BLaER1 (cell line): Measurements from ENCODE around the gene TEX10.
"Not testable (repeated sequence)": the region's sequence is repeated elsewhere in the genome, so short reads cannot be mapped to it uniquely, and the experiment has no call there.

Experiments used
- H3K27ac ChIP-seq: shearing (Covaris generic); formaldehyde crosslinking; 2 replicates; pipeline ENCODE4 v1.8.1; 2022
- H3K27me3 ChIP-seq: shearing (Covaris generic); formaldehyde crosslinking; 2 replicates; pipeline ENCODE4 v1.8.1; 2022
- H3K36me3 ChIP-seq: shearing (Covaris generic); formaldehyde crosslinking; 2 replicates; pipeline ENCODE4 v1.8.1; 2022
- H3K4me1 ChIP-seq: shearing (Covaris generic); formaldehyde crosslinking; 2 replicates; pipeline ENCODE4 v1.8.1; 2022
- H3K4me2 ChIP-seq: shearing (Covaris generic); formaldehyde crosslinking; 2 replicates; pipeline ENCODE4 v1.8.1; 2022
- H3K4me3 ChIP-seq: shearing (Covaris generic); formaldehyde crosslinking; 2 replicates; pipeline ENCODE4 v1.8.1; 2022
- H3K9ac ChIP-seq: shearing (Covaris generic); formaldehyde crosslinking; 2 replicates; pipeline ENCODE4 v1.8.1; 2022
- H3K9me3 ChIP-seq: shearing (Covaris generic); formaldehyde crosslinking; 2 replicates; pipeline ENCODE4 v1.8.1; 2022
- H4K20me1 ChIP-seq: shearing (Covaris generic); formaldehyde crosslinking; 2 replicates; pipeline ENCODE4 v1.8.1; 2022
- Cebpa-rat ChIP-seq: shearing (Covaris generic); IDR thresholded peaks from 2 replicates; pipeline ENCODE4 v1.8.1; 2022

The TEX10 gene

GRCh38 chr9:100351508-100351907 is 1.2 kb downstream of the TEX10 start:
- Histone ChIP-seq H3K4me1 (peaks cover 55% of the 10 kb centered on the region), H3K9ac (peak overlapping the region; percentile 99), H3K9me3 (no peaks in the 10 kb centered on the region), H3K27ac (peak overlapping the region; percentile 99), H3K4me3 (peak overlapping the region; percentile 97), H4K20me1 (peaks cover 56% of the 10 kb centered on the region), H3K27me3 (no peaks in the 10 kb centered on the region), H3K4me2 (peak overlapping the region; percentile 80), H3K36me3 (peaks cover 29% of the 10 kb centered on the region)
- TF ChIP-seq Cebpa-rat, result no peak

- 0 out of 2 replicates have a peak overlapping the region, but pooled peaks have one; percentile 5 for H3K9ac ChIP-seq
- H3K4me2 ChIP-seq, result peak overlapping the region; percentile 80
- no peaks in the 10 kb centered on the region for H3K9me3 ChIP-seq
- H3K27ac ChIP-seq, result no peak overlapping the region
- peaks cover 36% of the 10 kb centered on the region for H3K36me3 ChIP-seq
- H3K4me3 ChIP-seq, result peak overlapping the region; percentile 45; the same call in 1 of the 2 replicates
- H3K4me1 ChIP-seq, result peaks cover 47% of the 10 kb centered on the region
- no peaks in the 10 kb centered on the region for H3K27me3 ChIP-seq
- H4K20me1 ChIP-seq, result peaks cover 69% of the 10 kb centered on the region
- no peak for TF ChIP-seq Cebpa-rat
Observed at GRCh38 chr9:100350188-100350587, 2.6 kb downstream of the TEX10 start.

- H3K4me2 ChIP-seq, result no peak overlapping the region
- peaks cover 99% of the 10 kb centered on the region for H4K20me1 ChIP-seq
Observed at GRCh38 chr9:100346836-100347235, 5.9 kb downstream of the TEX10 start.

GRCh38 chr9:100341889-100342288 is 10.9 kb downstream of the TEX10 start:
- H3K27ac ChIP-seq, result no peak overlapping the region

More at GRCh38 chr9:100346836-100347235, 5.9 kb downstream of the TEX10 start:
- TF ChIP-seq Cebpa-rat, result no peak
- no peak overlapping the region for H3K27ac ChIP-seq
- no peak overlapping the region for H3K9ac ChIP-seq
- peaks cover 64% of the 10 kb centered on the region for H3K36me3 ChIP-seq
- no peaks in the 10 kb centered on the region for H3K9me3 ChIP-seq
- H3K27me3 ChIP-seq, result no peaks in the 10 kb centered on the region
- H3K4me1 ChIP-seq, result peaks cover 28% of the 10 kb centered on the region
- no peak overlapping the region for H3K4me3 ChIP-seq

GRCh38 chr9:100340224-100340623 is 12.5 kb downstream of the TEX10 start:
- no peak for TF ChIP-seq Cebpa-rat
- Histone ChIP-seq H3K4me1 (peaks cover 14% of the 10 kb centered on the region), H3K36me3 (peaks cover 91% of the 10 kb centered on the region)

More at GRCh38 chr9:100341889-100342288, 10.9 kb downstream of the TEX10 start:
- H3K9me3 ChIP-seq, result no peaks in the 10 kb centered on the region
- H4K20me1 ChIP-seq, result peaks cover 91% of the 10 kb centered on the region
- peaks cover 8% of the 10 kb centered on the region; the same call in 1 of the 2 replicates for H3K4me1 ChIP-seq
- H3K4me3 ChIP-seq, result no peak overlapping the region
- H3K4me2 ChIP-seq, result no peak overlapping the region
- H3K36me3 ChIP-seq, result peaks cover 91% of the 10 kb centered on the region
- TF ChIP-seq Cebpa-rat, result no peak
- no peak overlapping the region for H3K9ac ChIP-seq
- H3K27me3 ChIP-seq, result no peaks in the 10 kb centered on the region

GRCh38 chr9:100338736-100339135 is 14.0 kb downstream of the TEX10 start:
- Histone ChIP-seq H4K20me1 (peaks cover 90% of the 10 kb centered on the region), H3K36me3 (peaks cover 91% of the 10 kb centered on the region), H3K4me1 (peaks cover 21% of the 10 kb centered on the region)
- not testable (repeated sequence) for H3K27me3 ChIP-seq, H3K9ac ChIP-seq, H3K9me3 ChIP-seq, H3K4me2 ChIP-seq, H3K4me3 ChIP-seq, H3K27ac ChIP-seq

More at GRCh38 chr9:100340224-100340623, 12.5 kb downstream of the TEX10 start:
- Histone ChIP-seq H3K27ac (no peak overlapping the region), H3K4me2 (no peak overlapping the region), H3K9me3 (no peaks in the 10 kb centered on the region), H3K9ac (no peak overlapping the region), H3K27me3 (no peaks in the 10 kb centered on the region), H4K20me1 (peaks cover 90% of the 10 kb centered on the region), H3K4me3 (no peak overlapping the region)

- H3K27me3 ChIP-seq, result no peaks in the 10 kb centered on the region
- H3K4me3 ChIP-seq, result no peak overlapping the region
- H3K36me3 ChIP-seq, result peaks cover 80% of the 10 kb centered on the region
- 0 out of 2 replicates have a peak, but pooled peaks cover 6% of the 10 kb centered on the region for H3K4me1 ChIP-seq
- no peak overlapping the region for H3K27ac ChIP-seq
- no peak overlapping the region for H3K9ac ChIP-seq
- no peak for TF ChIP-seq Cebpa-rat
- no peaks in the 10 kb centered on the region for H3K9me3 ChIP-seq
- H3K4me2 ChIP-seq, result no peak overlapping the region
- H4K20me1 ChIP-seq, result peaks cover 78% of the 10 kb centered on the region
Observed at GRCh38 chr9:100324594-100325200, 28.0 kb downstream of the TEX10 start.

GRCh38 chr9:100322954-100323536 is 29.7 kb downstream of the TEX10 start:
- no peak overlapping the region for H3K4me3 ChIP-seq
- H3K27ac ChIP-seq, result no peak overlapping the region
- no peaks in the 10 kb centered on the region for H3K27me3 ChIP-seq
- H3K9me3 ChIP-seq, result no peaks in the 10 kb centered on the region
- no peak overlapping the region for H3K4me2 ChIP-seq
- H4K20me1 ChIP-seq, result peaks cover 72% of the 10 kb centered on the region
- H3K4me1 ChIP-seq, result 0 out of 2 replicates have a peak, but pooled peaks cover 6% of the 10 kb centered on the region
- TF ChIP-seq Cebpa-rat, result no peak
- no peak overlapping the region for H3K9ac ChIP-seq
- H3K36me3 ChIP-seq, result peaks cover 79% of the 10 kb centered on the region

- no peak overlapping the region for H3K27ac ChIP-seq
- no peak overlapping the region for H3K9ac ChIP-seq
- H3K4me3 ChIP-seq, result no peak overlapping the region
- peaks cover 85% of the 10 kb centered on the region for H3K36me3 ChIP-seq
- no peaks in the 10 kb centered on the region for H3K27me3 ChIP-seq
- no peak for TF ChIP-seq Cebpa-rat
- no peaks in the 10 kb centered on the region for H3K4me1 ChIP-seq
- no peak overlapping the region for H3K4me2 ChIP-seq
- H4K20me1 ChIP-seq, result peaks cover 44% of the 10 kb centered on the region
- 0 out of 2 replicates have a peak, but pooled peaks cover 7% of the 10 kb centered on the region for H3K9me3 ChIP-seq
Observed at GRCh38 chr9:100317706-100318105, 35.0 kb downstream of the TEX10 start.

- H3K4me1 ChIP-seq, result no peaks in the 10 kb centered on the region
- H4K20me1 ChIP-seq, result peaks cover 54% of the 10 kb centered on the region
- no peak overlapping the region for H3K4me3 ChIP-seq
- H3K36me3 ChIP-seq, result peaks cover 92% of the 10 kb centered on the region
- H3K27me3 ChIP-seq, result no peaks in the 10 kb centered on the region
- no peak overlapping the region for H3K9ac ChIP-seq
- H3K9me3 ChIP-seq, result 0 out of 2 replicates have a peak, but pooled peaks cover 7% of the 10 kb centered on the region
- H3K4me2 ChIP-seq, result no peak overlapping the region
- no peak for TF ChIP-seq Cebpa-rat
- no peak overlapping the region for H3K27ac ChIP-seq
Observed at GRCh38 chr9:100315561-100315960, 37.2 kb downstream of the TEX10 start.
